Suprapubic skin (tissue), 4 donors: ENCODE measurements around the gene SPRED2. TPM values are rescaled to one million over a fixed set of nuclear protein-coding genes. Genes with fewer than 3 reads are reported as not detected.
A peak's percentile ranks its signal among the peaks of the same experiment; 100 is the strongest.

Source experiments
- DNase-seq, 2 donors: peaks; one replicate each; pipeline ENCODE4 v3.0.0-alpha.2; 2019; ENCODE audit warnings: low spot score in 2 of 2
- H3K27ac ChIP-seq: fragments of 200-600 bp; sonication (generic); one replicate; pipeline ENCODE4 v1.5.1; 2019
- H3K27me3 ChIP-seq: fragments of 200-600 bp; sonication (generic); one replicate; pipeline ENCODE4 v1.5.1; 2019
- H3K36me3 ChIP-seq: fragments of 200-600 bp; sonication (generic); one replicate; pipeline ENCODE4 v1.5.1; 2019
- H3K4me1 ChIP-seq: fragments of 200-600 bp; sonication (generic); one replicate; pipeline ENCODE4 v1.5.1; 2019
- H3K4me3 ChIP-seq: fragments of 200-600 bp; sonication (generic); one replicate; pipeline ENCODE4 v1.5.1; 2019; ENCODE audit warnings: mild to moderate bottlenecking
- H3K9me3 ChIP-seq: fragments of 200-600 bp; sonication (generic); one replicate; pipeline ENCODE4 v1.5.1; 2019
- CTCF ChIP-seq, 2 donors: fragments of 200-600 bp in 1 of 2; fragments of 450-650 bp in 1 of 2; sonication (generic) in 1 of 2; IDR thresholded peaks; one replicate each; pipeline ENCODE4 v1.5.1; 2016 to 2019; ENCODE audit warnings: antibody characterized with exemption in 2 of 2, mild to moderate bottlenecking in 1 of 2, moderate library complexity in 1 of 2
- EP300 ChIP-seq: sonication (generic); formaldehyde crosslinking; IDR thresholded peaks from one replicate; pipeline ENCODE4 v1.6.1; 2017; ENCODE audit warnings: antibody characterized with exemption
- POLR2A ChIP-seq, 2 donors: fragments of 450-650 bp; IDR thresholded peaks; one replicate each; pipeline ENCODE4 v1.6.1; 2017; ENCODE audit warnings: antibody characterized with exemption in 2 of 2, mild to moderate bottlenecking in 2 of 2, moderate library complexity in 2 of 2
- POLR2AphosphoS5 ChIP-seq, 3 donors: sonication (generic); formaldehyde crosslinking; IDR thresholded peaks; one replicate each; pipeline ENCODE4 v1.6.1; 2017; ENCODE audit warnings: antibody characterized with exemption in 3 of 3
- WGBS: methylation state at CpG from one replicate; pipeline ENCODE4 v1.1.5; 2018; 5-methylcytosine and 5-hydroxymethylcytosine counted together
- total RNA-seq, 4 donors: library from RNA; depleted of rRNA; stranded (reverse); fragments of >200 nt; gene quantifications; one replicate each; pipeline ENCODE4 v1.1.0, GENCODE V29; 2016

SPRED2 gene
- total RNA-seq, 4 donors from 2014 or later, result 17.8 to 27.5 (median 18.7) TPM

GRCh38 chr2:65282477-65283053, 149.8 kb downstream of the SPRED2 start:
- WGBS, result 61% methylated on average over 3 of the region's 3 CpGs
- Histone ChIP-seq H3K4me1 (peaks cover 11% of the 10 kb centered on the region), H3K36me3 (no peaks in the 10 kb centered on the region), H3K27ac (no peak overlapping the region), H3K9me3 (no peaks in the 10 kb centered on the region), H3K27me3 (no peaks in the 10 kb centered on the region), H3K4me3 (no peak overlapping the region)
- DNase-seq, result peak in 1 of 2 donors; percentile 49
- no peak for TF ChIP-seq POLR2AphosphoS5 (IDR thresholded peaks at IDR 0.05)
- TF ChIP-seq EP300, result no peak
- no peak for TF ChIP-seq CTCF (IDR thresholded peaks at IDR 0.05)
- no peak for TF ChIP-seq POLR2A (IDR thresholded peaks at IDR 0.05)

GRCh38 chr2:65281627-65282351, 150.6 kb downstream of the SPRED2 start:
- Histone ChIP-seq H3K27me3 (no peaks in the 10 kb centered on the region), H3K4me3 (no peak overlapping the region), H3K4me1 (peaks cover 11% of the 10 kb centered on the region), H3K27ac (no peak overlapping the region), H3K9me3 (no peaks in the 10 kb centered on the region), H3K36me3 (no peaks in the 10 kb centered on the region)
- peak in 1 of 2 donors; percentile 16 for DNase-seq
- TF ChIP-seq POLR2AphosphoS5 (IDR thresholded peaks at IDR 0.05) (no peak), POLR2A (IDR thresholded peaks at IDR 0.05) (no peak), EP300 (no peak), CTCF (IDR thresholded peaks at IDR 0.05) (no peak)
- 35% methylated on average over 4 of the region's 4 CpGs for WGBS

GRCh38 chr2:65279756-65280155, 152.6 kb downstream of the SPRED2 start:
- Histone ChIP-seq H3K4me1 (peaks cover 11% of the 10 kb centered on the region), H3K36me3 (no peaks in the 10 kb centered on the region), H3K27me3 (no peaks in the 10 kb centered on the region), H3K27ac (no peak overlapping the region), H3K4me3 (no peak overlapping the region), H3K9me3 (no peaks in the 10 kb centered on the region)
- TF ChIP-seq EP300, result no peak
- TF ChIP-seq POLR2AphosphoS5 (IDR thresholded peaks at IDR 0.05), result no peak
- TF ChIP-seq POLR2A (IDR thresholded peaks at IDR 0.05), result no peak
- TF ChIP-seq CTCF (IDR thresholded peaks at IDR 0.05), result no peak
- WGBS, result 92% methylated on average over 6 of the region's 6 CpGs
- DNase-seq, result peak in 1 of 2 donors; percentile 13

- peaks cover 11% of the 10 kb centered on the region for H3K4me1 ChIP-seq
- no peak overlapping the region for H3K27ac ChIP-seq
- 54% methylated on average over 6 of the region's 6 CpGs for WGBS
- H3K9me3 ChIP-seq, result no peaks in the 10 kb centered on the region
- no peak overlapping the region for H3K4me3 ChIP-seq
- no peaks in the 10 kb centered on the region for H3K36me3 ChIP-seq
- DNase-seq, result no peak
- TF ChIP-seq POLR2A (IDR thresholded peaks at IDR 0.05) (no peak), POLR2AphosphoS5 (IDR thresholded peaks at IDR 0.05) (no peak), EP300 (no peak), CTCF (IDR thresholded peaks at IDR 0.05) (no peak)
- no peaks in the 10 kb centered on the region for H3K27me3 ChIP-seq
Measured at GRCh38 chr2:65278531-65278981, 153.8 kb downstream of the SPRED2 start.

GRCh38 chr2:65277791-65278483, 154.5 kb downstream of the SPRED2 start:
- no peak for TF ChIP-seq POLR2A (IDR thresholded peaks at IDR 0.05)
- TF ChIP-seq POLR2AphosphoS5 (IDR thresholded peaks at IDR 0.05), result no peak
- TF ChIP-seq EP300, result no peak
- no peak for TF ChIP-seq CTCF (IDR thresholded peaks at IDR 0.05)
- Histone ChIP-seq H3K27ac (no peak overlapping the region), H3K27me3 (no peaks in the 10 kb centered on the region), H3K36me3 (peaks cover 5% of the 10 kb centered on the region), H3K9me3 (no peaks in the 10 kb centered on the region), H3K4me3 (no peak overlapping the region), H3K4me1 (peaks cover 11% of the 10 kb centered on the region)
- 85% methylated on average over 5 of the region's 5 CpGs for WGBS
- DNase-seq, result peak in 1 of 2 donors; percentile 18
